ENCODE data around the gene DFFA.
A peak's percentile ranks its signal among the peaks of the same experiment; 100 is the strongest.
"Not testable (repeated sequence)": the region's sequence is repeated elsewhere in the genome, so short reads cannot be mapped to it uniquely, and the experiment has no call there.

DFFA gene

GRCh38 chr1:10506046-10506676, 33.8 kb upstream of the DFFA start:
- not testable (repeated sequence) for DNase-seq

- DNase-seq, result no peak
Observed at GRCh38 chr1:10504249-10504648, 31.9 kb upstream of the DFFA start.

- DNase-seq, result peak in 1 of 5 experiments; percentile 73
Observed at GRCh38 chr1:10502206-10502605, 29.9 kb upstream of the DFFA start.

- DNase-seq, result peak in 1 of 5 experiments; percentile 71
Observed at GRCh38 chr1:10498231-10498630, 25.9 kb upstream of the DFFA start.

GRCh38 chr1:10497109-10497508, 24.8 kb upstream of the DFFA start:
- peak in 1 of 5 experiments; percentile 61 for DNase-seq

- peak in 2 of 5 experiments; percentile 43 to 54 for DNase-seq
Observed at GRCh38 chr1:10495952-10496351, 23.6 kb upstream of the DFFA start.

GRCh38 chr1:10495475-10495817, 23.1 kb upstream of the DFFA start:
- DNase-seq, result no peak

GRCh38 chr1:10494754-10495474, 22.6 kb upstream of the DFFA start:
- DNase-seq, result peak; percentile 43 to 94 (median 64)

- no peak for DNase-seq
Observed at GRCh38 chr1:10494418-10494753, 22.1 kb upstream of the DFFA start.

GRCh38 chr1:10490286-10490970, 18.1 kb upstream of the DFFA start:
- DNase-seq, result no peak

- DNase-seq, result no peak
Observed at GRCh38 chr1:10489291-10490055, 17.1 kb upstream of the DFFA start.

- DNase-seq, result no peak
Observed at GRCh38 chr1:10484521-10484920, 12.2 kb upstream of the DFFA start.

GRCh38 chr1:10480614-10481013, 8.3 kb upstream of the DFFA start:
- no peak for DNase-seq

GRCh38 chr1:10479296-10479695, 7.0 kb upstream of the DFFA start:
- DNase-seq, result no peak

- DNase-seq, result no peak
Observed at GRCh38 chr1:10475510-10475909, 3.2 kb upstream of the DFFA start.

GRCh38 chr1:10474613-10475507, 2.5 kb upstream of the DFFA start, which contains the start of gene PEX14:
PEX14 (plus strand) TSS chr1:10474950; CDS start chr1:10474967, 17 bp downstream.
- DNase-seq, result peak; percentile 63 to 93 (median 77)

- DNase-seq, result not testable (repeated sequence)
Observed at GRCh38 chr1:10474309-10474612, 1.9 kb upstream of the DFFA start.

GRCh38 chr1:10473145-10473765, 926 bp upstream of the DFFA start:
- DNase-seq, result no peak

GRCh38 chr1:10471411-10472219, 714 bp downstream of the DFFA start:
- no peak for DNase-seq

GRCh38 chr1:10470043-10470442, 2.3 kb downstream of the DFFA start:
- DNase-seq, result no peak

GRCh38 chr1:10467078-10467477, 5.3 kb downstream of the DFFA start:
- no peak for DNase-seq
